GM19468 (cell line): ENCODE data around the gene P2RY4.
"Not testable (repeated sequence)": the region's sequence is repeated elsewhere in the genome, so short reads cannot be mapped to it uniquely, and the experiment has no call there.

ENCODE experiments used
- ATAC-seq: cut with Tn5 transposase; IDR thresholded peaks from one replicate; pipeline ENCODE4 v1.9.1; 2021; ENCODE audit warnings: mild to moderate bottlenecking, moderate library complexity, moderate number of reproducible peaks; ENCODE audit not compliant: unreplicated experiment; ENCODE audit errors: extremely low read depth

P2RY4 gene

GRCh38 chrX:70247252-70247651 is 12.8 kb downstream of the P2RY4 start:
- no peak for ATAC-seq

- ATAC-seq = no peak
Measured at GRCh38 chrX:70244881-70245280, 15.1 kb downstream of the P2RY4 start.

GRCh38 chrX:70243601-70244000 is 16.4 kb downstream of the P2RY4 start:
- not testable (repeated sequence) for ATAC-seq

GRCh38 chrX:70241501-70241900 is 18.5 kb downstream of the P2RY4 start:
- ATAC-seq = no peak

- no peak for ATAC-seq
Measured at GRCh38 chrX:70240751-70241150, 19.3 kb downstream of the P2RY4 start.

- ATAC-seq = no peak
Measured at GRCh38 chrX:70234355-70234754, 25.6 kb downstream of the P2RY4 start, which contains the start of gene AWAT1. Gene AWAT1 (plus strand): TSS chrX:70234655. CDS start chrX:70234696, 41 bp downstream.

- ATAC-seq = no peak
Measured at GRCh38 chrX:70231666-70232065, 28.3 kb downstream of the P2RY4 start.

GRCh38 chrX:70226687-70227086 is 33.3 kb downstream of the P2RY4 start:
- ATAC-seq = no peak

GRCh38 chrX:70226048-70226447 is 34.0 kb downstream of the P2RY4 start:
- no peak for ATAC-seq

- ATAC-seq = no peak
Measured at GRCh38 chrX:70219938-70220764, 39.9 kb downstream of the P2RY4 start.

- ATAC-seq = not testable (repeated sequence)
Measured at GRCh38 chrX:70209570-70209969, 50.4 kb downstream of the P2RY4 start.

GRCh38 chrX:70208479-70208878 is 51.5 kb downstream of the P2RY4 start:
- no peak for ATAC-seq
